Lower leg skin (tissue), 3 donors: ENCODE results near the gene PRDM15.

Source experiments
- CTCF ChIP-seq, 3 donors: fragments of 450-650 bp; IDR thresholded peaks; one replicate each; pipeline ENCODE4 v1.5.1; 2016; ENCODE audit warnings: antibody characterized with exemption in 3 of 3, mild to moderate bottlenecking in 3 of 3, moderate library complexity in 2 of 3
- POLR2A ChIP-seq, 2 donors: fragments of 450-650 bp; IDR thresholded peaks; one replicate each; pipeline ENCODE4 v1.6.1; 2016 to 2017; ENCODE audit warnings: antibody characterized with exemption in 2 of 2, mild to moderate bottlenecking in 1 of 2, moderate library complexity in 1 of 2

GRCh38 chr21:41867313-41867712, 11.8 kb downstream of the PRDM15 start:
- TF ChIP-seq CTCF (IDR thresholded peaks at IDR 0.05) (no peak), POLR2A (IDR thresholded peaks at IDR 0.05) (no peak)
